Activated naive CD4-positive, alpha-beta T cell (primary cell): ENCODE results near the gene TMEM19.
A peak's percentile ranks its signal among the peaks of the same experiment; 100 is the strongest.

ENCODE experiments used
- DNase-seq, 4 experiments: peaks; one replicate each; lab custom pipeline; 2025; lab: John Stamatoyannopoulos, UW

Gene TMEM19

DNA sequence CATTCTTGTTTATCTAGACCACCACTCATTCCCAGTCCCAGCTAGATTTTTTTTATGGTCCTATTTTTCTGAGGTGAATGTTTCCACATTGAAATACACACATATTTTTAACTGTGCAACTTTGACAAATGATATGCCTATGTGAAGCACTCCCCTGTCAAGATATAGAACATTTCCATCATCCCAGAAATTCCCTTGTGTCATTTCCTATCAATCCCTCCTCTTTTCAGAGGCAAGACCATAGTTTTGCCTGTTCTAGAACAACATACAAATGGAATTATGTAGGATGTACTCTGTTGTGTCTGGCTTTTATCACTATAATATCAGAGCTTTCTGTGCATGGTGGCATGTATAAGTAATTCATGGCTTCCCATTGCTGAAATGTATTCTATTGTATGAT is 32.7 kb downstream of the TMEM19 start:
- DNase-seq: no peak

DNA sequence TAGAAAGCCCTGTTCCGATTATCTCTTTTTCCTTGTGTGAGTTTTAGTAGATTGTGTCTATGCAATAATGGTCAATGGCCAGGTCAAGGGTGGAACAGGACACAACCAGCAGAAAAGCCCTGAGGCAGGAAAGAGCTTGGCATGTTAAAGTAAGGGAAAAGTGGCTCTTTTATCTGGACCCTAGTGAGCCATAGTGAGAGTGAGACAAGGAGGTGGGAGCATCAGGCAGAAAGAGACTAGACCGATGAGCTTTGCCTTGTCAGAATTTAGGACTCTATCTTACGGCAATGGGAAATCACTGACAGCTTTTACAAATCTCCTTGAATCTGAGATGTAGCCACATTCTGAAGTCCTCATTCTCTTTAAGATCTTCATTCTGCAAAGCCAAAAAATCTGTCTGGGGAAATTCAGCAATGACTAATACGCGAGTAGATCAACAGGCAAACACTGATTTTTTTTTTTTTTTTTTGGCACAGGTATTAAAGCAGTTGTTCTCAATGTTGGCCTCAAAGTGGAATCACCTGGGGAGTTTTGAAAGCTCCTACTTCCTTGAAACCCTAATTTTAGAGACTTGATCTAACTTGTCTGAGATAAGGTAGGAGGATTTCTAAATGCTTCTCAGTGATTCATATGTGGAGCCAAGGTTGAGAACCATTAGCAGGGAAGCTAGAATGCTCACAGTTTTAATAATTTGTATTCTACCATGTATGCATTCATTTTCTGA is 33.9 kb downstream of the TMEM19 start:
- DNase-seq: no peak

DNA sequence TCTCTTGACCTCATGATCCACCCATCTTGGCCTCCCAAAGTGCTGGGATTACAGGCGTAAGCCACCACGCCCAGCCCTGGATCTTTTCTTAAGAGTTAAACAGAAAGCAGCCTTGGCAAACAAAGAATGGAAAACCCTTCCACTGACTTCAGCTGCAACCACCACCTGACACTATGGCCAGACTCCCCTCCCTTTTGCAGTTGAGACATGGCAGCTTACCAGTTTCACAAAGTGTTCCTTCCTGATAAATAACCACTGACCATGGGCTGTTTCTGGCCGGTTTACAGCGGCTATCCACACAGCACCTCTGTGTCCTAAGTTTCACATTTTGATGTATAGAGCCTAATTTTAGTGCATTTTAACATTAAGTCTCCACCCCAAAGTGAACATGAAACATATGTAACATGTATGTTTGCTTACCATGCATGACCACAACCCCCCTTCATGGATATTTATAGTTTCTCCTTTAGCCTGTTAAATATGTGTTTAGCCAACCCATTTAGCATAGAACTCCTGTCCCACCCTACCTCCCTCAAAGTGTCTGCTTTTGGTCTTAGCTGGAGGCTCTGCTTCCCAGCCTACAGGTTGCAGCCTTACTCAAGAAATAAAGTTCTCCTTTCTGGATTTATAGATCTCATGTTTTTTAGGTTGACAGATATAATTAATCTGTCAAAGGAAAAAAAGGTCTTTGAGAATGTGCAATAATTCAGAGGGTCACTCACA is 36.1 kb downstream of the TMEM19 start:
- no peak for DNase-seq

DNA sequence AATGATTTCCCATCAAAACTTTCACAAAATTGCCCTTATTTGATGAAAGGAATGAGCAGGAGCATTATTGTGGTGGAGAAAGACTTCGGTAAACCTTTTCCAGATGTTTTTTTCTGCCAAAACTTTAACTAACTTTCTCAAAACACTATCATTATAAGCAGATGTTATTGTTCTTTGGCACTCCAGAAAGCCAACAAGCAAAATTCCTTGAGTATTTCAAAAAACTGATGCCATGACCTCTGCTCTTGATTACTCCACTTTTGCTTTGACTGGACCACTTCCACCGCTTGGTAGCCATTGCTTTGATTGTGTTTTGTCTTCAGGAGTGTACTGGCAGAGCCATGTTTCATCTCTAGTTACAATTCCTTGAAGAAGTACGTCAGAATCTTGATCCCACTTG is 39.1 kb downstream of the TMEM19 start:
- DNase-seq: no peak

DNA sequence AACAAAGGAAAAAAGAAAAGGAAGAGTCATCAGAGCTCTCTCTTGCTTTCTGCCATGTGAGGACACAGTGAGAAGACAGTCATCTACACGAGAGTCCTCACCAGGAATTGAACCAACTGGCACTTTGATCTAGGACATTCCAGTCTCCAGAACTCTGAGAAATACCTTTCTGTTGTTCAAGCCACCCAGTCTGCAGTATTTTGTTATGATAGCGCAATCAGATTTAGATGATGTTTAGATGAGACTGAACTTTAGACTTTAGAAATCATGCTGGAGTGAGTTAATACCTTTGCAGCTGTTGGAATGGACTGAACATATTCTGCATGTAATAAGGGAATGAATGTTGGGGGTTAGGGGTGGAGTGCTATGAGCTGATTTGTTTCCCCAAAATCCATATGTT is 40.7 kb downstream of the TMEM19 start:
- no peak for DNase-seq

DNA sequence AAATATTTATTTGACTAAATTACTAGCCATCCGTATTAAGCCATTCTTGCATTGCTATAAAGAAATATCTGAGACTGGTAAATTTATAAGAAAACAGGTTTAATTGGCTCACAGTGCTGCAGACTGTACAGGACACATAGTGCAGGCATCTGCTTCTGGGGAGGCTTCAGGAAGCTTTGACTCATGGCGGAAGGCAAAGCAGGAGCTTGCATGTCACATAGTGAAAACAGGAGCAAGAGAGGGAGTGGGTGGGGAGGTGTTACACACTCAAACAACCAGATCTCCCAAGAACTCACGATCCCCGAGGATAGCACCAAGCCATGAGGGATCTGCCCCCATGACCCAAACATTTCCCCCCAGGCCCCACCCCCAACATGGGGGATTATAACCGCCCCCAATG is 42.1 kb downstream of the TMEM19 start:
- no peak for DNase-seq

DNA sequence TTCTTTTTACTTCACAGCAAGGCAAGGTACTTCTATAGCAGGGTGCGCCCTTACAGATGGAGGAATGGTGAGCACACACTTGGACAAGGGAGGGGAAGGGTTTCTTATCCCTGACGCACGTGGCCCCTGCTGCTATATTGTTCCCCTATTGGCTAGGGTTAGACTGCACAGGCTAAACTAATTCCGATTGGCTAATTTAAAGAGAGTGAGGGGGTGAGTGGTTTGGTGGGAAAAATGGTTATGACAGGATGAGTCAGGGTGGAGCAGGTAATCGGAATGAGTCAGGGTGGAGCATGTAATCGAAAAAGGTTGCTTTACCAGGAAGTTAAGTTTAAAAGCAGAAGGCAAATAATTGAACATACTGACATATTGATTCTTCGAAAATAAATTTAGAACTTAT is 45.1 kb downstream of the TMEM19 start:
- no peak for DNase-seq

DNA sequence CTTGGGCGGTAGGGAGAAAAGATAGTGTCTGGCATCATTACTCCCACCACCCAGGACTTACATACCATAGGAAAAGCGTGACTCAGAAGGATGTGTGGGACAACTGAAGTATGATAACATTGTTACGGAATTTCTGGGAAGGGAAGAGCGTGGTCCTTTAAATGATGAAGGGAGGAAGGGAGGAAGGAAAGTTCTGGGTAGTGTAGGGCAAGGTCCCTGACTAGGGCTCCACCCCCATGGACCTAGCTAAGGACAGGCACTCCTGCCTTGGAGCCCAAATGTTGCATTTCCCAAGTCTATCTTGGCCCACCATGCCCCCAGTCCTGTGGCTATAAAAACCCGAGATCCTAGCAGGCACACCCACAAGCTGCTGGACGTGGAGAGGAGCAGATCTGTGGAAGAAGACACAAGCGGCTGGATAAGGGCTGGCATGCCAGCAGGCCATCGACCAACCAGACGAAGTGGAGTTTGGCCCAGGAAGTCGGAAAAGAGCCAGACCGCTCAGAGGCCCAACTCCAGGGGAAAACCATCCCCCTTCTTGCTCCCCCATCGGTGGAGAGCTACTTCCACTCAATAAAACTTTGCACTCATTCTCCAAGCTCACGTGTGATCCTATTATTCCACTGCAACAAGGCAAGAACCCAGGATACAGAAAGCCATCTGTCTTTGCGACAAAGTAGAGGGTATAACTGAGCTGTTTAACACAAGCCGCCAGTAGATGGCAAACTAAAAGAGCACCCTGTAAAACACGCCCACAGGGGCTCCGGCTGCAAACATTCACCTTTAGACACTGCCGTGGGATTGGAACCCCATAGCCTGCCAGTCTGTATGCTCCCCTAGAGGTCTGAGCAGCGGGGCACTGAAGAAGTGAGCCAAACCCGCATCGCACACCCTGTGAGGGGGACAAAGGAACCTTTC is 45.8 kb downstream of the TMEM19 start:
- no peak for DNase-seq

DNA sequence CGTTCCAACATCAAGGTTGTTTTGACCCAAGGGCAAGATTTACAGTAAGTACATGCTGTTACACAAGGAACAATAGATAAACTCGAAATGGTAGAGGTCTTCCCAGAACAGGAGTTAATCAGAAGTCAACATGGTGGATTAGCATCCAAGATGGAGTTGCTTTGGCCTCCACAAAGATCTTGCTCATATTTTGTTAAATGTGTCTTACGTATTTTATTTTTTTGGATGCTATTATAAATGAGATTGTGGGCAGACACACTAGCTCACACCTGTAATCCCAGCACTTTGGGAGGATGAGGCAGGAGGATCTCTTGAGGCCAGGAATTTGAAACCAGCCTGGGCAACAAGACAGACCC is 46.5 kb downstream of the TMEM19 start:
- no peak for DNase-seq

DNA sequence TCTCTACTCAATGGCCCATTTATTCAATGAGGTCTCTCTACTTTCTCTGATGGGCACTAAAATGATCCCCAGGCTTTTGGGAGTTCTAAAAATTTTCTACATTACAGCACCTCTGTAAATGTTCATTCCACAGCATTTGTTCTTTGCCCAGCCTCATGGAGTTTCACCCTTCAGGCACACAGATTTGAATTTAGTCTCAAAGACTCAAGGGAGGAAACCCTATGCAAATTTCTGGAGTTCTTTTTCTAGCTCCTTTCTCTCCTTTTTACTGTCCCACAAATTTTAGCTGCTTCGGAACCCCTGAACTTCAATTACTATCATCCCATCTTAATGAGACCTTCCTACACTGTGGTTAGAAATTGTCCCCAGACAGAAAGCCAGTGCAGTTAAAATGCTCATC is 51.3 kb downstream of the TMEM19 start:
- no peak for DNase-seq

DNA sequence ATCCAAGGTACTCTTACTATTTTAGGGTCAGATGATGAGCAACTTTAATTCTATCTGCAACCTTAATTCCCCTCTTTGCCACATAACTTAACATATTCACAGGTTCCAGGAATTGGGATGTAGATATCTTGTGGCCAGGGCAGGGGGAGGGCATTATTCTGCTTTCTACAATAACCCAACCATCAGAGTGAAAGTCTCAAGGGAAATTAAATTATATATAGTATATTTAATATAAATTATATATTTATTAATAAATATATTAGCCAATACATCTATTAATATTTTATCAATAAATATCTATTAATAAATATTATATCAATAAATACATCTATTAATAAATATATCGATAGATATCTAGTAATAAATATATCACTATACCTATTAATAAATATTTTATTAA is 57.1 kb downstream of the TMEM19 start:
- DNase-seq: no peak

DNA sequence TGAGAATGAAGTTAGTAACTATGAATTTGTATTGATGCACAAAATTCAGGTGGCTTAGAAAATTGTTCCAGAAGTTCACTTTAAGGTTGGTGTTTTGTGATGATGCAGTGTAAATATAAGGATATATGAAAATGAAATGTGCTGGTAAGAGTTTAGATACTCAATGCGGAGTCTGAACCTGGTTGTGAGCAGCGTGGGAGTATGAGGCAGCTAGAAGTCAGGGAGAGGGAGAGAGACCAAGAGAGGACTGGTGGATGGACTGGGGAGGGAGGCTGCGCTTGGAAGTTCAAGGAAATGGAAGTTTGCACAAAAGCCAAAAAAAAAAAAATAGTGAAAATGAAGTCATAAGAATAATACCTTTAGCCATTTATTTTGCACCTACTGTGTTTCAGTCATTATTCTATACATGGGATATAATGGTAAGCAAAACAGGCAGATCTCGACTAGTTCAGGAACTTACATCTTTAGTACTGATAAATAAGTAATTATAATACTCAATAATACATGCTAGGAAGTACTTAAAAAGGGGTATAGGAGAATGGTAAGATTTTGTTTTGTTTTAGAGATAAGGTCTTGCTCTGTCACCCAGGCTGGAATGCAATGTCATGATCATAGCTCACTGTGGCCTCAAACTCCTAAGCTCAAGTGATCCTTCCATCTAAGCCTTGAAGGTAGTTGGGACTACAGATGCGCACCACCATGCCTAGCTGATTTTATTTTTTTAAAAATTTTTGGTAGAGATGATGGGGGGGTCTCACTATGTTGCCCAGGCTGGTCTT is 58.8 kb downstream of the TMEM19 start:
- DNase-seq: no peak

DNA sequence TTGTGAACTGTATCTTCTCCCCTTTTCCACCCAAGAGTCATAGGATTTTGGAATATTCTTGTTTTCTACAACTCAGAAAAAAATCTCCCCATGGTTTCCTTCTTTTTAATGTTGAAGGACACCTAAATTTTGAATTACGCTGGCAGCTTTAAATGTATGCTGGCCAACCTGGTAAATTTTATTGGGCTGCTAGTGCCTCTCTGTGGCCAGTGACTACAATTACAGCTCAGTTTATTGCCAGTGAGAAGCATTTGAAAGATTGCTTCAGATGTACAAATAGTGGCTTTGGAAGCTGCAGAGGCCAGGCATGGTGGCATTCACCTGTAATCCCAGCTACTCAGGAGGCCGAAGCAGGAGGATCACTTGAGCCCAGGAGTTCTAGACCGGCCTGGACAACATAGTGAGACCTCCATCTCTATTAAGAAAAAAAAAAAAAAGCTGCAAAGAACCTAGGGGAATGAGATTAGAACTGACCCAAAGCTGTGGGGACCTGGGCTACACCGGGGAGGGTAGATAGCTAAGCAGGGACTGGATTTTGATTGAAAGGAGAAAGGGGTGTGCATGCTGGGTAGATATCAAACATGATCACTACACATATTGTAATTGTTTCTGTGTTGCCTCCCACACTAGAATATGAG is 61.2 kb downstream of the TMEM19 start:
- peak in 1 of 4 experiments; percentile 3 for DNase-seq

DNA sequence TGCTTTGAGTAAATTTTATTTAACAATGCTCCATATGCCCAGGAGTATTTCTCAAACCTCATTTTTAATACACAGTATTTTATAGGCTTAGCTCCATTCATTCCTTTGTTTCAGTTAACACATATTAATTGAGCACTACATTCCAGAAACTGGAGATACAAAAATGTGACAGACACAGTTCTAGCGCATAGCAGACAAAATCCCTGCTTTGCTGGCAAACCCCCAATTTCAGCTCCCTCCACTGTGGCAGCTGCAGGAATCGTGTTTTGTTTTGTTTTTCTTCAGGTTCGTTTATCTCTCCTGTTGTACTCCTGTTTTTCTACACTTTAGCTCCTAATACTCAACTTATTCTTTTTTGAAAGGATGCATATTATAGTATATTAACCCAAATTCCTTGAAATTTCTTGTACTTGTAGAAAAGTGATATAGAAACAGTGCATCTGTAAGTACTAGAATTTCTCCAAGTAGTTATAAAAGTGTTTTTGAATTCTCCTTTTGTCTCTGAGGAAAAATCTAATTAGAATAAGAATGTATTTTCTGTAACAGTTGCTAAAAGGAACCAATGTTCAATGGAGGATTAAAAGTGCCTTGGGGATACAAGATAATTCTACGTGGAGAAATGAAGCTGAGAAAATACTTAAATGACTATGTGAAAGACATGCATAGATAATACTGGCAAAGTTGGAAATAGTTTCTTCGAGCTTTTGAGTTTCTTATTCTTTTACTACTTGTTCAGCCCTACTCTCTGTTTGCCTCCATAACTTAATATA is 62.4 kb downstream of the TMEM19 start:
- DNase-seq: no peak

DNA sequence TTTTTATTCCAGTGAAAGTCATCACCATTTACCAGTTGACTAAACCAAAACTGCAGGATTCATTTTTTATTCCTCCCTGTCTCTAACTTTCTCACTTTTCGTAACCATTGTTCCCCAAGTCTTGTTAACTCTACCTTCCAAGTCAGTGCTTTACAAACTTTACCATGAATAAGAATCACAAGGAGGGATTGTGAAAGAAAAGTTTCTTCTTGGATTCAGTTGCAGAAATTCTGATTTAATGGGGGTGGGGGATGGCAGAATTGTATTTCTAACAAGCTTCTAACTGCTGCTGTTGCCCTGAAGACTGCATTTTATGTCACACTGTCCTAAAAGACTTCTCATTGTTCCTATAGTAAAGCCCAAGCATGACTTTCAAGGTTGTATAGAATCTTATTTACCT is 63.8 kb downstream of the TMEM19 start:
- DNase-seq: no peak

DNA sequence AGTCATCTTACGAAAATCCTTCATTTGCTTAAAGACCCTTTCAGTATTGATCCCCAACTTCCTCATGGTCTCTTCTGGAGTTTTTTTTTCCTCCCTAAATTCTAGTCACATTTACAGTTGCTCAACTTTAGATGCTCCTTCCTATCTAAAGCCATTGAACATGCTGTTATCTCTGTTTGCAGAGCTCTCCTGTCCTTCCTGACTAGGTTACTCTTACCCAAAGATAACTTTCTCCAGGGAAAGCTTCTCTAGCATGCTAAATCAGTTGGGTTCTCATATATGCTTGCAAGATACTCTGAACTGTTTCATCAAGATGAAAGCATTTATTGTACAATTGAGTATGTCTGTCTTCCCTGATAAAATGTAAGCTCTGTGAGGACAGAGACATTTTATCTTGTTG is 67.0 kb downstream of the TMEM19 start:
- no peak for DNase-seq
